DOHH2 (cell line): ENCODE data around the gene CSAD.

Experiments
- CTCF ChIP-seq: fragments of 200-600 bp; sonication (generic); IDR thresholded peaks from one replicate; pipeline ENCODE4 v1.5.1; 2014; ENCODE audit warnings: antibody characterized with exemption, mild to moderate bottlenecking, low read depth, low read length; ENCODE audit not compliant: poor library complexity, severe bottlenecking
- EZH2phosphoT487 ChIP-seq: fragments of 200-600 bp; sonication (generic); IDR thresholded peaks from 2 replicates; pipeline ENCODE4 v1.6.1; 2017; ENCODE audit warnings: borderline replicate concordance, mild to moderate bottlenecking, antibody characterized with exemption, low read length, moderate library complexity, mixed read lengths

- TF ChIP-seq CTCF (no peak), EZH2phosphoT487 (no peak)
Observed at GRCh38 chr12:53229454-53229853, 48.7 kb upstream of the CSAD start.
